ENCODE measurements around the gene CD7.

GRCh38 chr17:82327757-82328140 is 10.3 kb upstream of the CD7 start:
- TF ChIP-seq POLR2A (IDR thresholded peaks at IDR 0.05), result no peak
- TF ChIP-seq CTCF (IDR thresholded peaks at IDR 0.05), result no peak

All from body of pancreas (tissue), 4 donors.